GM10248 (cell line): ENCODE results near the gene RASL12.

Experiments
- CTCF ChIA-PET: fragments of 300-600 bp; sonication (Branson Sonifier 250); formaldehyde crosslinking; extraction: SDS; loops from one replicate; lab custom pipeline; 2021; ENCODE audit warnings: antibody characterized with exemption; lab: Yijun Ruan, JAX
- POLR2A ChIA-PET: fragments of 350-650 bp; sonication (Branson Sonifier 250); formaldehyde crosslinking; extraction: SDS; loops from one replicate; lab custom pipeline; 2020; ENCODE audit warnings: antibody characterized with exemption; lab: Yijun Ruan, JAX
- DNase-seq: peaks from one replicate; pipeline ENCODE4 v3.0.0; 2012; ENCODE audit errors: extremely low spot score
- CTCF ChIP-seq: IDR thresholded peaks from 2 replicates; pipeline ENCODE4 v1.5.1; 2012; ENCODE audit warnings: mild to moderate bottlenecking, low read depth; ENCODE audit errors: extremely low read depth, missing control alignments, control extremely low read depth

The RASL12 gene

GRCh38 chr15:65008983-65009382 lies 58.8 kb downstream of the RASL12 start:
- no peak for DNase-seq
- CTCF ChIA-PET: interaction anchor here (1.1 to 1.9 kb wide), 7 partner anchors 9 to 268 kb away, joined by 3 to 8 read pairs (median 3); no protein-coding TSS in a partner anchor
- peak; percentile 25 for TF ChIP-seq CTCF
- POLR2A ChIA-PET: no interaction called here

- DNase-seq: no peak
- POLR2A ChIA-PET: no interaction called here
- CTCF ChIA-PET: no interaction called here
Measured at GRCh38 chr15:65006876-65007275, 60.9 kb downstream of the RASL12 start.

GRCh38 chr15:65004993-65005392 lies 62.8 kb downstream of the RASL12 start:
- CTCF ChIA-PET: interaction anchor here (0.7 to 1.8 kb wide), 4 partner anchors 8 to 110 kb away, joined by 3 to 7 read pairs (median 4); partner anchors contain the start of gene UBAP1L
- DNase-seq: no peak
- TF ChIP-seq CTCF: no peak
- POLR2A ChIA-PET: interaction anchor here (0.6 to 0.7 kb wide), 2 partner anchors 158 to 404 kb away, joined by 3 to 5 read pairs; no protein-coding TSS in a partner anchor

More at GRCh38 chr15:65006876-65007275, 60.9 kb downstream of the RASL12 start:
- TF ChIP-seq CTCF: no peak
